Measurements from ENCODE around the gene JTB. TPM values are rescaled to one million over a fixed set of nuclear protein-coding genes. Genes with fewer than 3 reads are reported as not detected.

The JTB gene
- total RNA-seq, 3 donors from 2014 or later (not counting 1 experiment from before 2014, with no cell fraction given), result 96.9 to 107 (median 101) TPM

DNA sequence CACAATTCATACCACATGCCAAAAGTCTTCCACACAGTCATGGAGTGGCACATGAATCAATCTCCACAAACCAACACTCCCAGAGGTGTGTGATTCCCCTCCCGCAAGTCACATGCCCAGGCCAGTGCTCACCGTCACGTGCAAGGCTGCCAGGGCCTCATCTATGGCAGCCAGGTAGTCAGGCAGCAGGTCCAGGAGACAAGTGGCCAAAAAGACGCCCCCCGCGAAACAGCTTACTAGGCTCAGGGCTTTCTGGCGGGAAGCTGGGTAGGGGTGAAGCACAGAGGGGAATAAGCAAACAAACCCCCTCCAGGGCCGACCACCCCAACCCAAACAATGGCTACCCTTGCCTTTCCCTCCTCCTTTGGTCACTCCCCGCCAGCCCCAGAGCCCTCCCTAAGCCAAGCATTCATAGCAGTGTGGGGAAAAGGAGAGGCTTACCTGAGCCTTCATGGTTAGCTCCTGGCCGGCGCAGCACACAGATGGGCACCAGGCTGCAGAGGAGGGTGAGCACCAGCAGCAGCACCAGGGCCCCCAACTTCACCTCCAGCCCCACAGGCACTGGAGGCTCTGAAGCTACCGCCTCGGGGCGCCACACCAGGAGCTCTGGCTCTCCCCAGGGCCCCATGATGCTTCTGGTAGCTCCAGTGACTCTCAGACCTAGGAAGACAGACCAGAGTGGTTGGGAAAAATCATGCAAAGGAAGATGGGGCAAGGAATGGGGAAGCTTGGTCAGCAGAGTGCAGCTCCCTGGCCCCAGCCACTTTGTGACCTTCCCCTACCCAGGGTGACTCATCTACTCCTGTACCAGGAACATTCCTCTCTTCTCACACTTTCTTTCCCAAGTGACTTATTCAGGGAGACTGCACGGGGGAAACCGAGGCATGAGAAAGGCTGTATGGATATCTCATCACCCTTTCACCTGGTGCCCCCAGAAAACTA, 15.1 kb downstream of the JTB start:
- no peaks in the 10 kb centered on the region for H3K27me3 ChIP-seq (ENCODE audit: control insufficient read depth, insufficient read depth, low read length)
- WGBS (ENCODE audit: insufficient coverage), result 66% methylated on average over 14 of the region's 16 CpGs
- DNase-seq, result peak in 1 of 2 donors; percentile 40
- H3K4me1 Mint-ChIP-seq, result peaks cover 48 to 71% of the 10 kb centered on the region in 2 donors
- peak overlapping the region; percentile 79 for H3K27ac ChIP-seq (ENCODE audit: low read length)
- H3K36me3 ChIP-seq (ENCODE audit: control insufficient read depth, insufficient read depth, low read length), result peaks cover 6% of the 10 kb centered on the region
- H3K27ac Mint-ChIP-seq, result peak overlapping the region; percentile 91 to 92
- no peaks in the 10 kb centered on the region for H3K9me3 Mint-ChIP-seq
- H3K4me3 ChIP-seq (ENCODE audit: low read length), result peak overlapping the region; percentile 91
- H3K4me1 ChIP-seq (ENCODE audit: control insufficient read depth, insufficient read depth, low read length), result peaks cover 39% of the 10 kb centered on the region
- no peak for TF ChIP-seq CTCF (IDR thresholded peaks at IDR 0.05)
- intact Hi-C loops (cut with micrococcal nuclease), result loop anchor here (10.0 kb wide), 1 partner anchor 262 kb away; the partner anchor contains the start of gene UBAP2L
- H3K36me3 Mint-ChIP-seq, result no peaks in the 10 kb centered on the region
- no peaks in the 10 kb centered on the region for H3K27me3 Mint-ChIP-seq (ENCODE audit: low read depth in 2 of 2)
- no peaks in the 10 kb centered on the region for H3K9me3 ChIP-seq (ENCODE audit: control insufficient read depth, insufficient read depth, low read length)
- ATAC-seq, result no peak
- H3K4me3 Mint-ChIP-seq, result peak overlapping the region; percentile 89

DNA sequence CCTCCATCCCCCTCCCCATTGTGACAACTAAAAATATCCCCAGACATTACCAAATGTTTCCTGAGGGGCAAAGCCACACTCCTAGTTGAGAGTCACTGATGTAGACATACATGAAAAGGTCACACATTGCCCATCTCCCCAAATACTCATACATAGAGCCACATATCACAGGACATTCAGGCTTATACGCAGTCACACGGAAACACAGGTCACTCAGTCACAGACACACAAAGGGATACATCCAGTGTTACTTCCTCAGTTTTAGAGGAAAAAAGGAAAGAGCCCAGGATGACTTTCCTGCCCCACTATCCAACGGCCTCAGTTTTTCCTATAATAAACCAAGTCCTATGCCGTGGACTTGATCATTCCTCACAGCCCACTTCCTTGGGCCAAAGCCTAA, 16.1 kb downstream of the JTB start:
- WGBS (ENCODE audit: insufficient coverage), result 96% methylated on average over 4 of the region's 4 CpGs
- H3K4me1 ChIP-seq (ENCODE audit: control insufficient read depth, insufficient read depth, low read length), result peaks cover 47% of the 10 kb centered on the region
- H3K4me1 Mint-ChIP-seq, result peaks cover 50 to 73% of the 10 kb centered on the region in 2 donors
- no peaks in the 10 kb centered on the region for H3K9me3 ChIP-seq (ENCODE audit: control insufficient read depth, insufficient read depth, low read length)
- no peak overlapping the region for H3K4me3 ChIP-seq (ENCODE audit: low read length)
- no peak overlapping the region for H3K27ac ChIP-seq (ENCODE audit: low read length)
- no peaks in the 10 kb centered on the region for H3K27me3 ChIP-seq (ENCODE audit: control insufficient read depth, insufficient read depth, low read length)
- peaks cover 6% of the 10 kb centered on the region for H3K36me3 ChIP-seq (ENCODE audit: control insufficient read depth, insufficient read depth, low read length)
- peak overlapping the region; percentile 91 to 92 for H3K27ac Mint-ChIP-seq
- intact Hi-C loops (cut with micrococcal nuclease), result loop anchor here (10.0 kb wide), 1 partner anchor 263 kb away; the partner anchor contains the start of gene UBAP2L
- TF ChIP-seq CTCF (IDR thresholded peaks at IDR 0.05), result no peak
- no peaks in the 10 kb centered on the region for H3K9me3 Mint-ChIP-seq
- H3K27me3 Mint-ChIP-seq (ENCODE audit: low read depth in 2 of 2), result no peaks in the 10 kb centered on the region
- DNase-seq, result no peak
- no peaks in the 10 kb centered on the region for H3K36me3 Mint-ChIP-seq
- no peak for ATAC-seq
- peak overlapping the region; percentile 2 for H3K4me3 Mint-ChIP-seq

GRCh38 chr1:153960206-153960605, 17.3 kb downstream of the JTB start:
- H3K27ac Mint-ChIP-seq, result peak overlapping the region; percentile 82 to 92
- no peak overlapping the region for H3K4me3 Mint-ChIP-seq
- no peak for TF ChIP-seq CTCF (IDR thresholded peaks at IDR 0.05)
- no peaks in the 10 kb centered on the region for H3K9me3 Mint-ChIP-seq
- Histone ChIP-seq H3K4me3 (ENCODE audit: low read length) (no peak overlapping the region), H3K9me3 (ENCODE audit: control insufficient read depth, insufficient read depth, low read length) (no peaks in the 10 kb centered on the region), H3K27ac (ENCODE audit: low read length) (no peak overlapping the region), H3K36me3 (ENCODE audit: control insufficient read depth, insufficient read depth, low read length) (peaks cover 6% of the 10 kb centered on the region), H3K27me3 (ENCODE audit: control insufficient read depth, insufficient read depth, low read length) (no peaks in the 10 kb centered on the region), H3K4me1 (ENCODE audit: control insufficient read depth, insufficient read depth, low read length) (peaks cover 51% of the 10 kb centered on the region)
- intact Hi-C loops (cut with micrococcal nuclease), result loop anchor here (10.0 kb wide), 1 partner anchor 265 kb away; the partner anchor contains the start of gene UBAP2L
- no peak for ATAC-seq
- peaks cover 50 to 71% of the 10 kb centered on the region in 2 donors for H3K4me1 Mint-ChIP-seq
- no peaks in the 10 kb centered on the region for H3K36me3 Mint-ChIP-seq
- WGBS (ENCODE audit: insufficient coverage), result 97% methylated on average over 11 of the region's 11 CpGs
- no peak for DNase-seq
- no peaks in the 10 kb centered on the region for H3K27me3 Mint-ChIP-seq (ENCODE audit: low read depth in 2 of 2)

All from natural killer cell (primary cell).